Activated CD8-positive, alpha-beta memory T cell treated with anti-CD3 and anti-CD28 coated beads for 48 hours (primary cell): ENCODE measurements around the gene SPOCK1.

ENCODE experiments used
- DNase-seq, 3 experiments: peaks; one replicate each; pipeline ENCODE4 v3.0.0-alpha.2; 2020; ENCODE audit warnings: low read depth in 2 of 3, low spot score in 2 of 3

Gene SPOCK1

GRCh38 chr5:137228816-137229215 is 270.3 kb downstream of the SPOCK1 start:
- no peak for DNase-seq

- no peak for DNase-seq
Observed at GRCh38 chr5:137226081-137226480, 273.0 kb downstream of the SPOCK1 start.

GRCh38 chr5:137223324-137224295 is 275.5 kb downstream of the SPOCK1 start:
- DNase-seq = no peak

- DNase-seq = no peak
Observed at GRCh38 chr5:137221943-137222342, 277.2 kb downstream of the SPOCK1 start.

GRCh38 chr5:137220523-137220927 is 278.6 kb downstream of the SPOCK1 start:
- DNase-seq = no peak

- no peak for DNase-seq
Observed at GRCh38 chr5:137218896-137219295, 280.2 kb downstream of the SPOCK1 start.

- no peak for DNase-seq
Observed at GRCh38 chr5:137218471-137218870, 280.7 kb downstream of the SPOCK1 start.

- no peak for DNase-seq
Observed at GRCh38 chr5:137217599-137218200, 281.4 kb downstream of the SPOCK1 start.

- DNase-seq = no peak
Observed at GRCh38 chr5:137216976-137217598, 282.0 kb downstream of the SPOCK1 start.

GRCh38 chr5:137215780-137216179 is 283.3 kb downstream of the SPOCK1 start:
- DNase-seq = no peak

- DNase-seq = no peak
Observed at GRCh38 chr5:137215261-137215660, 283.9 kb downstream of the SPOCK1 start.

GRCh38 chr5:137214446-137215189 is 284.5 kb downstream of the SPOCK1 start:
- DNase-seq = no peak

GRCh38 chr5:137212471-137212870 is 286.7 kb downstream of the SPOCK1 start:
- no peak for DNase-seq

GRCh38 chr5:137209232-137209809 is 289.8 kb downstream of the SPOCK1 start:
- no peak for DNase-seq

GRCh38 chr5:137207023-137207760 is 291.9 kb downstream of the SPOCK1 start:
- no peak for DNase-seq

- DNase-seq = no peak
Observed at GRCh38 chr5:137206030-137206715, 293.0 kb downstream of the SPOCK1 start.

- no peak for DNase-seq
Observed at GRCh38 chr5:137205231-137206027, 293.7 kb downstream of the SPOCK1 start.

GRCh38 chr5:137203011-137203632 is 296.0 kb downstream of the SPOCK1 start:
- no peak for DNase-seq
